ENCODE data around the gene SF3B6.

- TF ChIP-seq POU5F1 (IDR thresholded peaks at IDR 0.05; ENCODE audit: borderline replicate concordance, low read depth, low read length, partially characterized antibody) (no peak), YY1 (IDR thresholded peaks at IDR 0.05; ENCODE audit: borderline replicate concordance in 1 of 3, control insufficient read depth in 1 of 3, extremely low read depth in 1 of 3, insufficient read depth in 3 of 3, insufficient read length in 1 of 3, insufficient replicate concordance in 2 of 3, low read depth in 1 of 3, low read length in 2 of 3) (no peak), POLR2A (conservative IDR thresholded peaks at IDR 0.05) (no peak), TBL1XR1 (IDR thresholded peaks at IDR 0.05; ENCODE audit: low read length in 2 of 2) (no peak), E2F3 (CRISPR knock-in tag; IDR thresholded peaks at IDR 0.05) (no peak), KDM4B (IDR thresholded peaks at IDR 0.05; ENCODE audit: borderline replicate concordance in 2 of 2, low read depth in 1 of 2) (no peak), IRF2 (CRISPR knock-in tag; IDR thresholded peaks at IDR 0.05) (no peak), CTCF (IDR thresholded peaks at IDR 0.05 in 2 of 3, conservative IDR thresholded peaks at IDR 0.05 in 1 of 3; ENCODE audit: insufficient read depth in 2 of 3, low read depth in 1 of 3, low read length in 3 of 3) (no peak), ZNF274 (IDR thresholded peaks at IDR 0.05; ENCODE audit: borderline replicate concordance, low read depth, low read length) (no peak), UBTF (IDR thresholded peaks at IDR 0.05; ENCODE audit: borderline replicate concordance in 1 of 2, low read depth in 2 of 2, low read length in 2 of 2) (no peak), SMARCC2 (IDR thresholded peaks at IDR 0.05; ENCODE audit: low read depth) (no peak), KDM1A (IDR thresholded peaks at IDR 0.05) (no peak), NFYB (IDR thresholded peaks at IDR 0.05; ENCODE audit: extremely low read depth, insufficient read length) (no peak)
These were observed 35.3 kb upstream of the SF3B6 start for GRCh38 chr2:24111407-24111901.

All from K562 (cell line).